ENCODE data around the gene MDM1.

MDM1 gene

GRCh38 chr12:68270358-68270757, 61.8 kb downstream of the MDM1 start:
- no peak for DNase-seq

- no peak for DNase-seq
Measured at GRCh38 chr12:68269779-68270178, 62.4 kb downstream of the MDM1 start.

- no peak for DNase-seq
Measured at GRCh38 chr12:68268967-68269366, 63.2 kb downstream of the MDM1 start.

GRCh38 chr12:68267892-68268396, 64.2 kb downstream of the MDM1 start:
- DNase-seq, result no peak

- no peak for DNase-seq
Measured at GRCh38 chr12:68264857-68265256, 67.3 kb downstream of the MDM1 start.

- DNase-seq, result no peak
Measured at GRCh38 chr12:68264158-68264855, 67.9 kb downstream of the MDM1 start.

- DNase-seq, result no peak
Measured at GRCh38 chr12:68263366-68263765, 68.8 kb downstream of the MDM1 start.

- DNase-seq, result no peak
Measured at GRCh38 chr12:68261896-68262295, 70.3 kb downstream of the MDM1 start.

- no peak for DNase-seq
Measured at GRCh38 chr12:68260153-68260552, 72.0 kb downstream of the MDM1 start.

GRCh38 chr12:68259318-68259940, 72.7 kb downstream of the MDM1 start:
- no peak for DNase-seq

- no peak for DNase-seq
Measured at GRCh38 chr12:68253504-68253903, 78.7 kb downstream of the MDM1 start, which contains the start of gene IL22. IL22 (minus strand) TSS chr12:68253604; CDS start chr12:68253448, 156 bp downstream.

GRCh38 chr12:68252077-68252476, 80.1 kb downstream of the MDM1 start:
- DNase-seq, result no peak

- DNase-seq, result no peak
Measured at GRCh38 chr12:68250454-68250853, 81.7 kb downstream of the MDM1 start.

- no peak for DNase-seq
Measured at GRCh38 chr12:68247785-68248184, 84.4 kb downstream of the MDM1 start.

GRCh38 chr12:68246350-68246749, 85.8 kb downstream of the MDM1 start:
- no peak for DNase-seq

- no peak for DNase-seq
Measured at GRCh38 chr12:68245180-68246021, 86.8 kb downstream of the MDM1 start.
